Endothelial cell (in vitro differentiated cells): ENCODE results near the gene ARL8B. TPM values are rescaled to one million over a fixed set of nuclear protein-coding genes. Genes with fewer than 3 reads are reported as not detected.

ENCODE experiments used
- DNase-seq: peaks from one replicate; pipeline ENCODE4 v3.0.0; 2021; ENCODE audit warnings: low spot score
- H3K27ac Mint-ChIP-seq: one replicate; pipeline ENCODE4 v1.8.0; 2021; ENCODE audit warnings: mixed read lengths, inconsistent platforms; ENCODE audit not compliant: unreplicated experiment
- H3K27me3 Mint-ChIP-seq: one replicate; pipeline ENCODE4 v1.8.0; 2021; ENCODE audit warnings: mild to moderate bottlenecking, moderate library complexity, mixed read lengths, inconsistent platforms; ENCODE audit not compliant: unreplicated experiment
- H3K36me3 Mint-ChIP-seq: one replicate; pipeline ENCODE4 v1.8.0; 2021; ENCODE audit warnings: mild to moderate bottlenecking, low read depth, mixed read lengths, inconsistent platforms; ENCODE audit not compliant: unreplicated experiment
- H3K4me1 Mint-ChIP-seq: one replicate; pipeline ENCODE4 v1.8.0; 2021; ENCODE audit warnings: mild to moderate bottlenecking, mixed read lengths, inconsistent platforms; ENCODE audit not compliant: unreplicated experiment
- H3K4me3 Mint-ChIP-seq: one replicate; pipeline ENCODE4 v1.8.0; 2021; ENCODE audit warnings: mild to moderate bottlenecking, mixed read lengths, inconsistent platforms; ENCODE audit not compliant: unreplicated experiment
- H3K9me3 Mint-ChIP-seq: one replicate; pipeline ENCODE4 v1.8.0; 2021; ENCODE audit warnings: mixed read lengths, inconsistent platforms; ENCODE audit not compliant: unreplicated experiment
- total RNA-seq: library from RNA; stranded (reverse); fragmentation: NEBNext Ultra II Directional; extraction: Animal tissue kit (Norgen Biotek cat#: 25700); gene quantifications from one replicate; pipeline ENCODE4 v1.2.1, GENCODE V29; 2021; ENCODE audit not compliant: unreplicated experiment
- TF ChIP-seq, protein P1 (sequence below): fragments of 200-600 bp; sonication (generic); IDR thresholded peaks from one replicate; pipeline ENCODE4 v1.5.0; 2021; ENCODE audit warnings: antibody characterized with exemption; ENCODE audit not compliant: unreplicated experiment

The ARL8B gene
- total RNA-seq, 1 donor from 2014 or later: 34.4 TPM

DNA sequence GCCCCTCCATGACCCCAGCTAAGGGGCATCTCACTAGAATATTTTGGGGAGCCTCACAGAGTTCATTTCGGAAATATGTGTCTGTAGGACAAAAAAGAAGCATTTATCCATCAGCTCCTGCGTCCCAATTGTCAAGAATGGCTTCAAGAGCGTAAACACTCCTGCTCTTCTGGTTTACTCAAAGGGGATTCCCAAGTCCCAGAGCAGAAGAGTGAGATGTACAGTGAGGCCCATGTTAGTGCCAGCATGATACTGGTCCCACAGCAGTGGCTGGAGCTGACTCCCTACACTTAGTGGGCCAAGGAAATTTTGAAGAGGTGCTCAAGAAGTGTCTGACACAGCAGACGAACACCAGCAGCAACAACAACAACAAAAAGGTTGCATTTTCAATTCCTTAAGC lies 34.9 kb upstream of the ARL8B start:
- no peak for DNase-seq
- no peaks in the 10 kb centered on the region for H3K9me3 Mint-ChIP-seq
- no peaks in the 10 kb centered on the region for H3K27me3 Mint-ChIP-seq
- H3K4me1 Mint-ChIP-seq: peaks cover 8% of the 10 kb centered on the region
- H3K4me3 Mint-ChIP-seq: no peak overlapping the region
- TF ChIP-seq, protein P1, sequence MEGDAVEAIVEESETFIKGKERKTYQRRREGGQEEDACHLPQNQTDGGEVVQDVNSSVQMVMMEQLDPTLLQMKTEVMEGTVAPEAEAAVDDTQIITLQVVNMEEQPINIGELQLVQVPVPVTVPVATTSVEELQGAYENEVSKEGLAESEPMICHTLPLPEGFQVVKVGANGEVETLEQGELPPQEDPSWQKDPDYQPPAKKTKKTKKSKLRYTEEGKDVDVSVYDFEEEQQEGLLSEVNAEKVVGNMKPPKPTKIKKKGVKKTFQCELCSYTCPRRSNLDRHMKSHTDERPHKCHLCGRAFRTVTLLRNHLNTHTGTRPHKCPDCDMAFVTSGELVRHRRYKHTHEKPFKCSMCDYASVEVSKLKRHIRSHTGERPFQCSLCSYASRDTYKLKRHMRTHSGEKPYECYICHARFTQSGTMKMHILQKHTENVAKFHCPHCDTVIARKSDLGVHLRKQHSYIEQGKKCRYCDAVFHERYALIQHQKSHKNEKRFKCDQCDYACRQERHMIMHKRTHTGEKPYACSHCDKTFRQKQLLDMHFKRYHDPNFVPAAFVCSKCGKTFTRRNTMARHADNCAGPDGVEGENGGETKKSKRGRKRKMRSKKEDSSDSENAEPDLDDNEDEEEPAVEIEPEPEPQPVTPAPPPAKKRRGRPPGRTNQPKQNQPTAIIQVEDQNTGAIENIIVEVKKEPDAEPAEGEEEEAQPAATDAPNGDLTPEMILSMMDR: no peak
- no peak overlapping the region for H3K27ac Mint-ChIP-seq
- H3K36me3 Mint-ChIP-seq: no peaks in the 10 kb centered on the region

DNA sequence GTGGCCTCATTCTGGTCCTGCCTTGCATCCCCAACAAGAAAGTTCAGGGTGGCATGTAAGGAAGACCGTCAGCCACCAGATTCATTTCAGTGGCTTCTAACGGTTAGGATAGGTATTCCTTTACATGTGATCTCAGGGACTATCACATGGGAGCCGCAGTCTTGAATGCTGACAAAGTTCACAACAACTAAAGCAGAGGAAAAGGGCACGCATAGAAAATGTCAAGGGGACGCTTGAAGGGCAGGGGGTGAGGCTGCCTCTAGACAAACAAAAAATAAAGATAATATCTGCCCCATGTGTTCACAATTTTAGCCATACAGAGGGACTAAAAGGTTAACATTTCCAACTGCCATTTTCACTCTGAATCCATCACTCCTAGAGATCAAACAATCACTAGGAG lies 31.9 kb upstream of the ARL8B start:
- H3K4me1 Mint-ChIP-seq: peaks cover 4% of the 10 kb centered on the region
- no peak for DNase-seq
- H3K36me3 Mint-ChIP-seq: no peaks in the 10 kb centered on the region
- no peak overlapping the region for H3K27ac Mint-ChIP-seq
- no peaks in the 10 kb centered on the region for H3K9me3 Mint-ChIP-seq
- no peak overlapping the region for H3K4me3 Mint-ChIP-seq
- TF ChIP-seq, protein P1: no peak
- no peaks in the 10 kb centered on the region for H3K27me3 Mint-ChIP-seq

DNA sequence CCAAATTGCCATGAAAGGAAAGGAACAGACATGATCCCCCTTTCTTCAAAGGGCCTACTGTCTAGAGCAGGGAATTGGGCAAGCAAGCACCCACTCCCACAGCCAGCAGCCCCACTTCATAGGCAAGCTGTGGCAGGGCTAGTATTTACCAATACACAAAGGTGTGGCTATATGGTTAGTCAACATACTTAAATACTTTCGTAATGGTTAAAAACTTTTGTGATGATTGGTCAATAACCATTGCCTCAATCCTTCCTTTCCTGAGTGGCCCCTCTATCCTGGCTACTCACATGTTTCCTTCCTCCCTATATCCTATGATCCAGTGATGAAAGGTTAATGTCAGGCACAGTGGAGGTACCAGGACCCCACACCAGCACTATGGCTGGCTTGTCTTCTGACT lies 30.1 kb upstream of the ARL8B start:
- Mint-ChIP-seq H3K36me3 (no peaks in the 10 kb centered on the region), H3K27ac (no peak overlapping the region), H3K27me3 (peaks cover 2% of the 10 kb centered on the region), H3K9me3 (no peaks in the 10 kb centered on the region), H3K4me1 (peaks cover 4% of the 10 kb centered on the region), H3K4me3 (no peak overlapping the region)
- TF ChIP-seq, protein P1: no peak
- no peak for DNase-seq

DNA sequence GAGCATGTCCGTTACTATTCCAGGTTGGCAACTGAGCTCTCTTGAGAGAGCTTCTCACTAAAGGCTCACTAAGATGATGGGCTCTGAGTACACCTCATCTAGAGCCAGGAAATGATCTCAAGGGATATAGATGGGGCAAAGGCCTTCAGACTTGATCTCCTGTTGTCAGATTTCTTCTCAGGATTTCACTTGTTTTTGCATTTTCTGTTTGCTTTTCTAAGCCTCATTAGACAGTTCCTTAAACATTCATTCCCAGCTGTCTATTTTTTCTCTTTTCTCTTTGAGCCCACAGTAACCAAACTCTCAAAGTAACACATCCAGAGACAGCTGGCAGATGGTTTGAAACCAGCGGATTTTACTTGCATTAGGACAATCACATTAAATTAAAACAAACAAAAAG lies 28.4 kb upstream of the ARL8B start:
- Mint-ChIP-seq H3K36me3 (no peaks in the 10 kb centered on the region), H3K27me3 (peaks cover 6% of the 10 kb centered on the region), H3K4me1 (peaks cover 6% of the 10 kb centered on the region), H3K9me3 (no peaks in the 10 kb centered on the region), H3K27ac (no peak overlapping the region), H3K4me3 (no peak overlapping the region)
- TF ChIP-seq, protein P1: no peak
- no peak for DNase-seq

DNA sequence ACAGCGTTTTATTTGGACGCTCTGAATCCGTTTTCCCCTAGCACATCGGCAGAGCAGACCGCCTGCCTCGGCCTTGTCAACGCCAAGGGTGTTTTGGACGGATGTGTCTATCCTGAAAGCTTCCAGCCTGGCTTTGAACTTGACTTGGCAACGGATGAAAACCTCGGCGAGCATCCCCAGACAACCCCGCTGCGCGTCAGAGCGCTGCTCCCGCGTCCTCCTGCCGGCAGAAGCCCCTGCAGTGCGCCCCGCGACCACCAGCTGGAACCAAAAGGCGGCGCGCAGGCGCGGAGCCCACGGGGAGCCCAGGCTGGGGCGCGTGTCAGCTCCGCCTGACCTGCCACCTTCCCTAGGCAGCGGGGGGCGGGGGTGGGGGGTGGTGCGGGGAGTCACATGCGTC lies 26.2 kb upstream of the ARL8B start:
- H3K36me3 Mint-ChIP-seq: no peaks in the 10 kb centered on the region
- H3K27me3 Mint-ChIP-seq: peaks cover 9% of the 10 kb centered on the region
- peak; percentile 63 for DNase-seq
- TF ChIP-seq, protein P1: peak; percentile 18
- H3K27ac Mint-ChIP-seq: no peak overlapping the region
- no peak overlapping the region for H3K4me3 Mint-ChIP-seq
- H3K4me1 Mint-ChIP-seq: peaks cover 8% of the 10 kb centered on the region
- H3K9me3 Mint-ChIP-seq: no peaks in the 10 kb centered on the region
